HepG2 (cell line): ENCODE data around the gene KRT6B. TPM values are rescaled to one million over a fixed set of nuclear protein-coding genes. Genes with fewer than 3 reads are reported as not detected.

Source experiments
- ATAC-seq: fragments of 200-7000 bp; cut with Tn5 transposase; 3 replicates; pipeline ENCODE4 v1.9.1; 2020; ENCODE audit warnings: mild to moderate bottlenecking, moderate library complexity
- BruUV-seq: library from RNA; stranded (reverse); fragments of 400-500 nt; replicated peaks from 2 replicates; lab custom pipeline; 2021; lab: Mats Ljungman, UMichigan
- CTCF ChIA-PET: fragments of 300-600 bp; formaldehyde crosslinking; extraction: SDS; loops from one replicate; lab custom pipeline; 2021; ENCODE audit warnings: low total read pairs, inconsistent platforms, low intra/inter-chr PET ratio; lab: Yijun Ruan, JAX
- POLR2A ChIA-PET: fragments of 350-600 bp; sonication (Branson Sonifier 250); formaldehyde crosslinking; loops from one replicate; lab custom pipeline; 2020; ENCODE audit warnings: antibody characterized with exemption, inconsistent platforms; lab: Yijun Ruan, JAX
- DNase-seq: peaks from one replicate; pipeline ENCODE4 v3.0.0-alpha.2; 2015; ENCODE audit warnings: low spot score
- FAIRE-seq: peaks from 3 replicates; lab custom pipeline; 2011; peaks lifted over from hg19 to GRCh38; lab: Jason Lieb, UNC
- H2AFZ ChIP-seq: one replicate; pipeline ENCODE4 v1.6.1; 2011; ENCODE audit warnings: low read length, inconsistent platforms
- H3K27ac ChIP-seq: fragments of 300-600 bp; 3 replicates; pipeline ENCODE4 v1.8.0; 2011; ENCODE audit warnings: mixed run types, mild to moderate bottlenecking, mixed read lengths, low read length, inconsistent platforms; ENCODE audit not compliant: insufficient read depth; ENCODE audit errors: extremely low read length
- H3K27me3 ChIP-seq, 2 experiments: fragments of 200-600 bp in 1 of 2; 2 replicates in 1 of 2; 3 replicates in 1 of 2; pipeline versions ENCODE4 v1.6.0 to v1.8.0; 2011; ENCODE audit warnings: low read length in 2 of 2, mild to moderate bottlenecking in 2 of 2, moderate library complexity in 2 of 2, inconsistent platforms in 1 of 2; ENCODE audit not compliant: insufficient read depth in 2 of 2, control insufficient read depth in 1 of 2
- H3K36me3 ChIP-seq, 2 experiments: fragments of 200-600 bp in 1 of 2; replicated peaks in 1 of 2; 2 replicates in 1 of 2; 3 replicates in 1 of 2; pipeline versions ENCODE4 v1.5.1 to v1.8.0; 2011; ENCODE audit warnings: low read length in 2 of 2, inconsistent platforms in 1 of 2; ENCODE audit not compliant: insufficient read depth in 2 of 2, control insufficient read depth in 1 of 2
- H3K4me1 ChIP-seq: 2 replicates; pipeline ENCODE4 v1.5.1; 2012; ENCODE audit warnings: low read length, inconsistent platforms; ENCODE audit not compliant: insufficient read depth
- H3K4me2 ChIP-seq: 2 replicates; pipeline ENCODE4 v1.6.0; 2011; ENCODE audit warnings: low read depth, low read length, inconsistent platforms
- H3K4me3 ChIP-seq, 3 experiments: fragments of 200-600 bp in 1 of 3; sonication (generic), shearing (Covaris generic) in 1 of 3; replicated peaks in 1 of 3; 2 replicates each; pipeline ENCODE4 v1.5.1; 2011 to 2016; ENCODE audit warnings: low read length in 3 of 3, inconsistent platforms in 2 of 3, low read depth in 2 of 3, mild to moderate bottlenecking in 2 of 3, control low read depth in 1 of 3, mixed read lengths in 1 of 3; ENCODE audit not compliant: insufficient read depth in 1 of 3
- H3K79me2 ChIP-seq: one replicate; pipeline ENCODE4 v1.6.1; 2011; ENCODE audit warnings: low read length, inconsistent platforms; ENCODE audit not compliant: insufficient read depth
- H3K9ac ChIP-seq: 2 replicates; pipeline ENCODE4 v1.6.0; 2011; ENCODE audit warnings: mild to moderate bottlenecking, low read depth, low read length, inconsistent platforms; ENCODE audit not compliant: insufficient read depth
- H3K9me3 ChIP-seq: 2 replicates; pipeline ENCODE4 v1.5.1; 2012; ENCODE audit warnings: mild to moderate bottlenecking, low read length
- H4K20me1 ChIP-seq: 2 replicates; pipeline ENCODE4 v1.6.0; 2011; ENCODE audit warnings: inconsistent platforms, mild to moderate bottlenecking, low read length, moderate library complexity; ENCODE audit not compliant: insufficient read depth
- JUNB ChIP-seq: sonication (generic); formaldehyde crosslinking; IDR thresholded peaks from 2 replicates; pipeline ENCODE4 v1.8.0; 2022; ENCODE audit warnings: missing genetic modification reagents, mild to moderate bottlenecking, borderline replicate concordance
- MAFF ChIP-seq: IDR thresholded peaks from 2 replicates; pipeline ENCODE4 v1.6.1; 2011; ENCODE audit warnings: low read depth, low read length, improper control_type of control experiment
- MAFK ChIP-seq, 2 experiments: IDR thresholded peaks in 1 of 2; conservative IDR thresholded peaks in 1 of 2; 2 replicates each; pipeline ENCODE4 v1.6.1; 2011; ENCODE audit warnings: improper control_type of control experiment in 2 of 2, low read length in 2 of 2
- NBN ChIP-seq: fragments of 450-650 bp; conservative IDR thresholded peaks from 2 replicates; pipeline ENCODE4 v1.6.1; 2017
- SIX4 ChIP-seq: sonication (generic); formaldehyde crosslinking; IDR thresholded peaks from 2 replicates; pipeline ENCODE4 v1.4.0; 2020; ENCODE audit warnings: missing genetic modification reagents
- STAG1 ChIP-seq: sonication (generic); formaldehyde crosslinking; IDR thresholded peaks from 2 replicates; pipeline ENCODE4 v1.4.0; 2020; ENCODE audit warnings: missing genetic modification reagents
- WGBS: methylation state at CpG from one replicate; pipeline ENCODE4 v1.1.6; 2017; ENCODE audit warnings: low lambda C conversion rate; 5-methylcytosine and 5-hydroxymethylcytosine counted together
- in situ Hi-C: cut with HindIII; loops from 2 replicates; pipeline ENCODE4 v1.10.0; 2017; ENCODE audit warnings: low pct_unique_long_range_greater_than_20kb; ENCODE audit not compliant: extremely low pct_ligation_motif_present
- intact Hi-C: fragments of 100-400 bp; cut with micrococcal nuclease; formaldehyde crosslinking; loops from one replicate; pipeline ENCODE4 v1.10.0; 2022; ENCODE audit not compliant: unreplicated experiment
- polyA plus RNA-seq, 8 experiments: library from polyadenylated mRNA; depleted of rRNA in 3 of 8; stranded (reverse) in 7 of 8; unstranded in 1 of 8; fragments of >200 nt; fragmentation: Illumina TruSeq in 4 of 8; extraction: Trizol in 4 of 8; gene quantifications; 2 replicates each; pipeline versions ENCODE4 v1.2.1 to v1.2.3, GENCODE V29; 2011 to 2016; ENCODE audit warnings: low read depth in 4 of 8, missing spikeins in 1 of 8, mixed read lengths in 1 of 8; ENCODE audit not compliant: insufficient read depth in 1 of 8
- total RNA-seq, 5 experiments: library from RNA; depleted of rRNA; stranded (reverse); fragments of >200 nt; fragmentation: Illumina TruSeq; extraction: Trizol; gene quantifications; 2 replicates each; pipeline ENCODE4 v1.2.3, GENCODE V29; 2016; ENCODE audit warnings: low read depth in 1 of 5
- TF ChIP-seq, protein P1 (sequence below): sonication (generic); formaldehyde crosslinking; IDR thresholded peaks from 2 replicates; pipeline ENCODE4 v1.5.1; 2020; ENCODE audit warnings: mild to moderate bottlenecking, missing genetic modification reagents, moderate library complexity
- TF ChIP-seq, protein P2 (sequence below): sonication (generic); formaldehyde crosslinking; IDR thresholded peaks from 2 replicates; pipeline ENCODE4 v1.5.0; 2020; ENCODE audit warnings: mild to moderate bottlenecking, missing genetic modification reagents, moderate library complexity

KRT6B gene
- total and polyA plus RNA-seq, 2 of the 13 experiments (the other 11 are each of a cell fraction or from before 2014, with no cell fraction given), result not detected

DNA sequence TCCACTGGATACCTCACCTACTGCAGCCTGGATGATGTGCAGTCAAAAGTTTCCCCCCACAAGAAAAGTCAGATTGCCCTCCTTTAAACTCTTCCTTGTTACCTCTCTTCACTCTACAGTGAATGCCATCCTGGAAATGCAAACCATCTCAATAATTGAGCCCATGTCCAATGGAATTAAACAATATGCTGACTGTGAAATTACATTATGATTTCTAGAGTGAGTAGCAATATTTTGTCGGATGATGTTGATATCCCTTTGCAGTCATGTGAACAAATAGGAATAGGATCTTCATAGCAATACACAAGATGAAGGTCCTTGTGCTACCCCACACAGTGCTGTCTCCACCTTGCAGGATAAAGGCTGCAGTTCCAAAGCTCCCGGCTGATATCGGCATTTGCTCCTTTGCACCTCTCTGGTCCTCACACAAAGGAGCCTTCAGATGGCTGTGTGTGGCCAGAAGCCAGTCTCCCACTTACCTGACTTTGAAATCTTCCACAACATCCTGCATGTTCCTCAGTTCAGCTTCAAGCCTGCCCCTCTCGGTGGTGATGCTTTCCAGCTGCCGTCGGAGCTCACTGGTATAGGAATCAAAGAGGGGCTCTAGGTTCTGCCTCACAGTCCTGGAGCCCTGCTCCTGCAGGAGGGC, 19.3 kb downstream of the KRT6B start:
- Histone ChIP-seq H3K9ac (no peak overlapping the region), H2AFZ (no peak overlapping the region), H3K4me2 (no peak overlapping the region), H3K27ac (no peak overlapping the region), H3K36me3 (no peaks in the 10 kb centered on the region), H3K4me1 (no peaks in the 10 kb centered on the region; the same call in 1 of the 2 replicates), H3K79me2 (no peaks in the 10 kb centered on the region), H3K27me3 (peaks cover 4 to 15% of the 10 kb centered on the region in 2 experiments; a peak in 3 of 5 replicates), H3K9me3 (no peaks in the 10 kb centered on the region), H3K4me3 (no peak overlapping the region), H4K20me1 (no peaks in the 10 kb centered on the region)
- 33% methylated on average over 5 of the region's 6 CpGs for WGBS
- ChIA-PET POLR2A (no interaction called here), CTCF (no interaction called here)
- in situ Hi-C loops (no loop called here), intact Hi-C loops (no loop called here)
- no peak for ATAC-seq
- FAIRE-seq, result no peak
- no peak for DNase-seq
- no TSS peak for BruUV-seq
- no peak for TF ChIP-seq SIX4
- TF ChIP-seq MAFK (conservative IDR thresholded peaks at IDR 0.05 in 1 of 2, IDR thresholded peaks at IDR 0.05 in 1 of 2; ENCODE audit: low read length in 2 of 2), result peak; percentile 62 to 65; a peak in 3 of 4 replicates
- peak; percentile 47; the same call in 1 of the 2 replicates for TF ChIP-seq MAFF
- TF ChIP-seq NBN, result no peak

DNA sequence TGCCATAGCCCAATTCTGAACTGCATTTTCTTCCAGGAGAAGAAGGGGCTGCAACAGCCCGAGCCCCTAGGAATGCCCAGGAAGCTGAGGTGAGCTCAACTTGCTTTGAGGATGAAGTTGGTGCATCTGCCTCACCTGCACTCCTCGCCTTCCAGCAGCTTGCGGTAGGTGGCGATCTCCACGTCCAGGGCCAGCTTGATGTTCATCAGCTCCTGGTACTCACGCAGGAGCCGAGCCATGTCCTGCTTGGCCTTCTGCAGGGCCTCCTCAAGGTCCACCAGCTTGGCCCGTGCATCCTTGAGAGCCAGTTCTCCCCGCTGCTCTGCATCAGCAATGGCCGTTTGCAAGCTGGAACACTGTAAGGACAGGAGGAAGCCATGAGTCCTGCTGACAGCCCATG, 23.8 kb downstream of the KRT6B start:
- Histone ChIP-seq H2AFZ (no peak overlapping the region), H3K4me3 (no peak overlapping the region), H3K4me1 (no peaks in the 10 kb centered on the region), H3K79me2 (no peaks in the 10 kb centered on the region), H3K4me2 (no peak overlapping the region), H3K9me3 (no peaks in the 10 kb centered on the region), H4K20me1 (no peaks in the 10 kb centered on the region), H3K9ac (no peak overlapping the region), H3K27ac (no peak overlapping the region), H3K36me3 (no peaks in the 10 kb centered on the region), H3K27me3 (peaks cover 5 to 27% of the 10 kb centered on the region in 2 experiments; a peak in 3 of 5 replicates)
- TF ChIP-seq, protein P1, sequence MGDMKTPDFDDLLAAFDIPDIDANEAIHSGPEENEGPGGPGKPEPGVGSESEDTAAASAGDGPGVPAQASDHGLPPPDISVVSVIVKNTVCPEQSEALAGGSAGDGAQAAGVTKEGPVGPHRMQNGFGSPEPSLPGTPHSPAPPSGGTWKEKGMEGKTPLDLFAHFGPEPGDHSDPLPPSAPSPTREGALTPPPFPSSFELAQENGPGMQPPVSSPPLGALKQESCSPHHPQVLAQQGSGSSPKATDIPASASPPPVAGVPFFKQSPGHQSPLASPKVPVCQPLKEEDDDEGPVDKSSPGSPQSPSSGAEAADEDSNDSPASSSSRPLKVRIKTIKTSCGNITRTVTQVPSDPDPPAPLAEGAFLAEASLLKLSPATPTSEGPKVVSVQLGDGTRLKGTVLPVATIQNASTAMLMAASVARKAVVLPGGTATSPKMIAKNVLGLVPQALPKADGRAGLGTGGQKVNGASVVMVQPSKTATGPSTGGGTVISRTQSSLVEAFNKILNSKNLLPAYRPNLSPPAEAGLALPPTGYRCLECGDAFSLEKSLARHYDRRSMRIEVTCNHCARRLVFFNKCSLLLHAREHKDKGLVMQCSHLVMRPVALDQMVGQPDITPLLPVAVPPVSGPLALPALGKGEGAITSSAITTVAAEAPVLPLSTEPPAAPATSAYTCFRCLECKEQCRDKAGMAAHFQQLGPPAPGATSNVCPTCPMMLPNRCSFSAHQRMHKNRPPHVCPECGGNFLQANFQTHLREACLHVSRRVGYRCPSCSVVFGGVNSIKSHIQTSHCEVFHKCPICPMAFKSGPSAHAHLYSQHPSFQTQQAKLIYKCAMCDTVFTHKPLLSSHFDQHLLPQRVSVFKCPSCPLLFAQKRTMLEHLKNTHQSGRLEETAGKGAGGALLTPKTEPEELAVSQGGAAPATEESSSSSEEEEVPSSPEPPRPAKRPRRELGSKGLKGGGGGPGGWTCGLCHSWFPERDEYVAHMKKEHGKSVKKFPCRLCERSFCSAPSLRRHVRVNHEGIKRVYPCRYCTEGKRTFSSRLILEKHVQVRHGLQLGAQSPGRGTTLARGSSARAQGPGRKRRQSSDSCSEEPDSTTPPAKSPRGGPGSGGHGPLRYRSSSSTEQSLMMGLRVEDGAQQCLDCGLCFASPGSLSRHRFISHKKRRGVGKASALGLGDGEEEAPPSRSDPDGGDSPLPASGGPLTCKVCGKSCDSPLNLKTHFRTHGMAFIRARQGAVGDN (CRISPR knock-in tag), result 0 out of 2 replicates have a peak, but pooled peaks have one; percentile 10
- TF ChIP-seq, protein P2, sequence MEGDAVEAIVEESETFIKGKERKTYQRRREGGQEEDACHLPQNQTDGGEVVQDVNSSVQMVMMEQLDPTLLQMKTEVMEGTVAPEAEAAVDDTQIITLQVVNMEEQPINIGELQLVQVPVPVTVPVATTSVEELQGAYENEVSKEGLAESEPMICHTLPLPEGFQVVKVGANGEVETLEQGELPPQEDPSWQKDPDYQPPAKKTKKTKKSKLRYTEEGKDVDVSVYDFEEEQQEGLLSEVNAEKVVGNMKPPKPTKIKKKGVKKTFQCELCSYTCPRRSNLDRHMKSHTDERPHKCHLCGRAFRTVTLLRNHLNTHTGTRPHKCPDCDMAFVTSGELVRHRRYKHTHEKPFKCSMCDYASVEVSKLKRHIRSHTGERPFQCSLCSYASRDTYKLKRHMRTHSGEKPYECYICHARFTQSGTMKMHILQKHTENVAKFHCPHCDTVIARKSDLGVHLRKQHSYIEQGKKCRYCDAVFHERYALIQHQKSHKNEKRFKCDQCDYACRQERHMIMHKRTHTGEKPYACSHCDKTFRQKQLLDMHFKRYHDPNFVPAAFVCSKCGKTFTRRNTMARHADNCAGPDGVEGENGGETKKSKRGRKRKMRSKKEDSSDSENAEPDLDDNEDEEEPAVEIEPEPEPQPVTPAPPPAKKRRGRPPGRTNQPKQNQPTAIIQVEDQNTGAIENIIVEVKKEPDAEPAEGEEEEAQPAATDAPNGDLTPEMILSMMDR (CRISPR knock-in tag), result peak; percentile 61
- TF ChIP-seq JUNB (CRISPR knock-in tag) (no peak), STAG1 (CRISPR knock-in tag) (peak; percentile 30; the same call in 1 of the 2 replicates)
- no TSS peak for BruUV-seq
- ChIA-PET CTCF (no interaction called here), POLR2A (no interaction called here)
- intact Hi-C loops, result no loop called here
- DNase-seq (no peak), FAIRE-seq (no peak), ATAC-seq (peak; percentile 53)
- WGBS, result 0% methylated on average over 3 of the region's 10 CpGs
- in situ Hi-C loops, result no loop called here
